Right atrium auricular region (tissue), 2 donors: ENCODE results near the gene ANKS1B. TPM values are rescaled to one million over a fixed set of nuclear protein-coding genes. Genes with fewer than 3 reads are reported as not detected.

Experiments used
- DNase-seq: peaks from one replicate; pipeline ENCODE4 v3.0.0-alpha.2; 2019; ENCODE audit warnings: low spot score
- H3K27ac ChIP-seq, 2 donors: fragments of 200-600 bp; sonication (generic); 1 replicate in 1 of 2; 2 replicates in 1 of 2; pipeline ENCODE4 v1.5.1; 2016 to 2019
- H3K27me3 ChIP-seq, 2 donors: fragments of 200-600 bp; sonication (generic); one replicate each; pipeline versions ENCODE4 v1.5.1 to v1.6.0; 2017 to 2019
- H3K36me3 ChIP-seq: fragments of 200-600 bp; sonication (generic); one replicate; pipeline ENCODE4 v1.5.1; 2016
- H3K4me1 ChIP-seq, 2 donors: fragments of 200-600 bp; sonication (generic); one replicate each; pipeline versions ENCODE4 v1.5.1 to v1.6.0; 2017 to 2019
- H3K4me3 ChIP-seq, 2 donors: fragments of 200-600 bp; sonication (generic); 1 replicate in 1 of 2; 2 replicates in 1 of 2; pipeline ENCODE4 v1.5.1; 2017 to 2019; ENCODE audit warnings: mild to moderate bottlenecking in 1 of 2, moderate library complexity in 1 of 2
- H3K9me3 ChIP-seq, 2 donors: fragments of 200-600 bp; sonication (generic); one replicate each; pipeline ENCODE4 v1.5.1; 2019
- total RNA-seq, 2 donors: library from RNA; depleted of rRNA; stranded (reverse); fragments of >200 nt; gene quantifications; one replicate each; pipeline ENCODE4 v1.1.0, GENCODE V29; 2016
- TF ChIP-seq, protein P1 (sequence below), 2 donors: fragments of 200-600 bp; sonication (generic); IDR thresholded peaks; one replicate each; pipeline ENCODE4 v1.5.1; 2019; ENCODE audit warnings: antibody characterized with exemption in 2 of 2

Gene ANKS1B
- total RNA-seq, 2 donors from 2014 or later, result 2.4 to 3.1 TPM

GRCh38 chr12:99311373-99311772, 673.4 kb downstream of the ANKS1B start:
- Histone ChIP-seq H3K27me3 (no peaks in the 10 kb centered on the region), H3K4me3 (no peak overlapping the region), H3K36me3 (no peaks in the 10 kb centered on the region), H3K4me1 (no peaks in the 10 kb centered on the region), H3K9me3 (peaks cover 0 to 20% of the 10 kb centered on the region in 2 donors), H3K27ac (no peak overlapping the region)
- TF ChIP-seq, protein P1, sequence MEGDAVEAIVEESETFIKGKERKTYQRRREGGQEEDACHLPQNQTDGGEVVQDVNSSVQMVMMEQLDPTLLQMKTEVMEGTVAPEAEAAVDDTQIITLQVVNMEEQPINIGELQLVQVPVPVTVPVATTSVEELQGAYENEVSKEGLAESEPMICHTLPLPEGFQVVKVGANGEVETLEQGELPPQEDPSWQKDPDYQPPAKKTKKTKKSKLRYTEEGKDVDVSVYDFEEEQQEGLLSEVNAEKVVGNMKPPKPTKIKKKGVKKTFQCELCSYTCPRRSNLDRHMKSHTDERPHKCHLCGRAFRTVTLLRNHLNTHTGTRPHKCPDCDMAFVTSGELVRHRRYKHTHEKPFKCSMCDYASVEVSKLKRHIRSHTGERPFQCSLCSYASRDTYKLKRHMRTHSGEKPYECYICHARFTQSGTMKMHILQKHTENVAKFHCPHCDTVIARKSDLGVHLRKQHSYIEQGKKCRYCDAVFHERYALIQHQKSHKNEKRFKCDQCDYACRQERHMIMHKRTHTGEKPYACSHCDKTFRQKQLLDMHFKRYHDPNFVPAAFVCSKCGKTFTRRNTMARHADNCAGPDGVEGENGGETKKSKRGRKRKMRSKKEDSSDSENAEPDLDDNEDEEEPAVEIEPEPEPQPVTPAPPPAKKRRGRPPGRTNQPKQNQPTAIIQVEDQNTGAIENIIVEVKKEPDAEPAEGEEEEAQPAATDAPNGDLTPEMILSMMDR (IDR thresholded peaks at IDR 0.05), result no peak
- no peak for DNase-seq

DNA sequence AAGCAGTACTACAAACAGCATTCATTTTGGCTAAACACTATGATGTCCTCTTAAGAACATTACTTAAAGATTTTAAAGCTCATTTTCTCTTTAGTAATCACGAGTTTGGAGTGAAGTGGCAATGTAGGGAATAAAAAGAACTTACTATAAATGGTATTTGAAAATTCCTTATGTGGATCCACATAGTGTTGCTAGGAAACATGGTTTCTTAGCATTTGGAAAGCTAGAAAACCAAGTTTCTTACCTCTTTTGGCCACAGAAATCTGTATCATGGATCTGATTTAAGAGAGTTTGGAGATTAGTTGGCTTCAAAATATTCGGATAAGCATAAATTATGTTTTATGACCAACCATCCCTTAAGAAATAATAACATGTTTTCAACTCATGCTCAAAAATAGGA, 674.9 kb downstream of the ANKS1B start:
- Histone ChIP-seq H3K4me3 (no peak overlapping the region), H3K27me3 (no peaks in the 10 kb centered on the region), H3K9me3 (peaks cover 0 to 17% of the 10 kb centered on the region in 2 donors), H3K36me3 (no peaks in the 10 kb centered on the region), H3K4me1 (no peaks in the 10 kb centered on the region), H3K27ac (no peak overlapping the region)
- DNase-seq, result no peak
- TF ChIP-seq, protein P1 (IDR thresholded peaks at IDR 0.05), result no peak

- TF ChIP-seq, protein P1 (IDR thresholded peaks at IDR 0.05), result no peak
Observed at GRCh38 chr12:99302874-99303273, 681.9 kb downstream of the ANKS1B start.

DNA sequence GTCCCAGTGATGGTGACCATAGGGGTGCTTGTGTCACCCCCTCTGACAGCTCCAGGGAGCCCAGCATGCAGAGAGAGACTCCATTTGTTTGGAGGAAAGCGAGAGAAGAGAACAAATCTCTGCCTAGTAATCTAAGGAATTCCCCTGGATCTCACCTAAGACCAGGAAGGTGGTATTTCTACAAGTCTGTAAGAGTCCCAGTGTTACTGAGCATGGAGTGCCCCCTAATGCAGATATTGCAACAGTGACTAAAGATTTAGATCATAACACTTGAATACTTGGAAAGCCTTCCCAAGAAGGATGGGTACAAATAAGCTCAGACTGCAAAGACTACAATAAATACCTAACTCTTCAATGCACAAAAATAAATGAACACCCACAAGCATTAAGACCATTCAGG, 697.6 kb downstream of the ANKS1B start:
- no peak for DNase-seq
- Histone ChIP-seq H3K27me3 (no peaks in the 10 kb centered on the region), H3K27ac (no peak overlapping the region), H3K4me3 (no peak overlapping the region), H3K4me1 (no peaks in the 10 kb centered on the region), H3K36me3 (no peaks in the 10 kb centered on the region), H3K9me3 (peaks cover 0 to 26% of the 10 kb centered on the region in 2 donors)
- TF ChIP-seq, protein P1 (IDR thresholded peaks at IDR 0.05), result no peak

More at GRCh38 chr12:99302874-99303273, 681.9 kb downstream of the ANKS1B start:
- no peaks in the 10 kb centered on the region for H3K36me3 ChIP-seq
- H3K4me3 ChIP-seq, result no peak overlapping the region
- H3K4me1 ChIP-seq, result no peaks in the 10 kb centered on the region
- H3K27me3 ChIP-seq, result no peaks in the 10 kb centered on the region
- DNase-seq, result no peak
- no peak overlapping the region for H3K27ac ChIP-seq
- H3K9me3 ChIP-seq, result no peaks in the 10 kb centered on the region

- no peaks in the 10 kb centered on the region for H3K9me3 ChIP-seq
- no peaks in the 10 kb centered on the region for H3K36me3 ChIP-seq
- H3K4me1 ChIP-seq, result no peaks in the 10 kb centered on the region
- H3K27me3 ChIP-seq, result no peaks in the 10 kb centered on the region
- TF ChIP-seq, protein P1 (IDR thresholded peaks at IDR 0.05), result no peak
- no peak for DNase-seq
- H3K4me3 ChIP-seq, result no peak overlapping the region
- H3K27ac ChIP-seq, result no peak overlapping the region
Observed at GRCh38 chr12:99284161-99284560, 700.6 kb downstream of the ANKS1B start.

- Histone ChIP-seq H3K9me3 (no peaks in the 10 kb centered on the region), H3K4me1 (no peaks in the 10 kb centered on the region), H3K27me3 (no peaks in the 10 kb centered on the region), H3K4me3 (no peak overlapping the region), H3K27ac (no peak overlapping the region), H3K36me3 (no peaks in the 10 kb centered on the region)
- DNase-seq, result no peak
- TF ChIP-seq, protein P1 (IDR thresholded peaks at IDR 0.05), result no peak
Observed at GRCh38 chr12:99282624-99283023, 702.1 kb downstream of the ANKS1B start.
